ENCODE data around the gene ADD2. TPM values are rescaled to one million over a fixed set of nuclear protein-coding genes. Genes with fewer than 3 reads are reported as not detected.
"Not testable (repeated sequence)": the region's sequence is repeated elsewhere in the genome, so short reads cannot be mapped to it uniquely, and the experiment has no call there.

ADD2 gene
- total RNA-seq, 1 experiment from 2014 or later = 124 TPM

DNA sequence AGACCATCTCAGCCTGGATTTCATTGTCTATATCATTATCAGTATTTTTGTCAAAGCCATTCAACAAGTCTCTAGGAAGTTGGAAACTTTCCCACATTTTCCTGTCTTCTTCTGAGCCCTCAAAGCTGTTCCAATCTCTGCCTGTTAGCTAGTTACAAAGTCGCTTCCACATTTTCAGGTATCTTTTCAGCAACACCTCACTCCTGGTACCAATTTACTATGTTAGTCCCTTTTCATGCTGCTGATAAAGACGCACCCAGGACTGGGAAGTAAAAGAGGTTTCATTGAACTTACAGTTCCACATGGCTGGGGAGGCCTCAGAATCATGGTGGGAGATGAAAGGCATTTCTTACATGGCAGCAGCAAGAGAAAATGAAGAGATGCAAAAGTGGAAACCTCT is 31.7 kb upstream of the ADD2 start:
- H3K4me3 Mint-ChIP-seq = no peak overlapping the region
- no CpG with 5 or more reads among the region's 2 CpGs for WGBS (ENCODE audit: extremely low coverage, insufficient read length, low lambda C conversion rate)

GRCh38 chr2:70797996-70798395 is 30.0 kb upstream of the ADD2 start:
- H4K8ac ChIP-seq (replicated peaks; ENCODE audit: insufficient read length, low read depth, low read length); H2AK5ac ChIP-seq (ENCODE audit: insufficient read length, low read length); H2BK12ac ChIP-seq (ENCODE audit: insufficient read length, low read depth, low read length); H3K4me2 ChIP-seq (ENCODE audit: insufficient read depth, insufficient read length, low read length); H3K27ac Mint-ChIP-seq; H4K20me1 ChIP-seq (ENCODE audit: control insufficient read depth, insufficient read depth, insufficient read length); H2AFZ ChIP-seq (ENCODE audit: low read length); H3K4me1 ChIP-seq (ENCODE audit: insufficient read depth, low read length); H2BK5ac ChIP-seq (ENCODE audit: insufficient read length, low read length); H3K9me3 ChIP-seq (ENCODE audit: control insufficient read depth, low read depth, low read length); H4K91ac ChIP-seq (ENCODE audit: insufficient read length, low read depth, low read length); H3K14ac ChIP-seq (ENCODE audit: insufficient read depth, low read length); H3T11ph ChIP-seq (ENCODE audit: low read length); H3K79me2 ChIP-seq (ENCODE audit: insufficient read depth, low read length); H3K4ac ChIP-seq (ENCODE audit: low read depth, low read length); H2BK20ac ChIP-seq (ENCODE audit: low read depth, low read length, poor library complexity, severe bottlenecking); H3K23me2 ChIP-seq (ENCODE audit: insufficient read length, low read depth, low read length, poor library complexity, severe bottlenecking); H3K79me1 ChIP-seq (ENCODE audit: insufficient read depth, low read depth, low read length, poor library complexity, severe bottlenecking); H3K27ac ChIP-seq (ENCODE audit: insufficient read length, low read depth, low read length); H3K36me3 Mint-ChIP-seq (ENCODE audit: insufficient read depth in 1 of 3, low read depth in 3 of 3); H3K9ac ChIP-seq (ENCODE audit: extremely low read depth, insufficient read length, low read length); H2BK15ac ChIP-seq (ENCODE audit: low read depth, low read length); H3K4me3 Mint-ChIP-seq; H3K18ac ChIP-seq (ENCODE audit: insufficient read length, low read depth, low read length); H2BK120ac ChIP-seq (ENCODE audit: low read depth, low read length, poor library complexity, severe bottlenecking); DNase-seq; H3K27me3 ChIP-seq (ENCODE audit: insufficient read depth, low read length); H4K5ac ChIP-seq (ENCODE audit: insufficient read length, low read depth, low read length); H3K23ac ChIP-seq (ENCODE audit: insufficient read length, low read depth, low read length); H3K56ac ChIP-seq (ENCODE audit: insufficient read length, low read depth, low read length): not testable (repeated sequence)
- no CpG with 5 or more reads among the region's 3 CpGs for WGBS (ENCODE audit: extremely low coverage, insufficient read length, low lambda C conversion rate)
- Mint-ChIP-seq H3K9me3 (peaks cover 9 to 17% of the 10 kb centered on the region in 2 experiments), H3K4me1 (peaks cover 8 to 13% of the 10 kb centered on the region in 2 experiments), H3K27me3 (ENCODE audit: low read depth) (peaks cover 96% of the 10 kb centered on the region)

More for the DNA sequence above, 31.7 kb upstream of the ADD2 start:
- Histone ChIP-seq H4K5ac (ENCODE audit: insufficient read length, low read depth, low read length) (no peak overlapping the region), H3K79me1 (ENCODE audit: insufficient read depth, low read depth, low read length, poor library complexity, severe bottlenecking) (no peaks in the 10 kb centered on the region), H4K8ac (replicated peaks; ENCODE audit: insufficient read length, low read depth, low read length) (no peak overlapping the region), H3K4me1 (ENCODE audit: insufficient read depth, low read length) (no peaks in the 10 kb centered on the region), H2BK15ac (ENCODE audit: low read depth, low read length) (no peak overlapping the region), H3K27me3 (ENCODE audit: insufficient read depth, low read length) (no peaks in the 10 kb centered on the region; the same call in 1 of the 2 replicates), H3K18ac (ENCODE audit: insufficient read length, low read depth, low read length) (no peak overlapping the region), H3K4me2 (ENCODE audit: insufficient read depth, insufficient read length, low read length) (no peak overlapping the region), H2AFZ (ENCODE audit: low read length) (no peak overlapping the region), H4K20me1 (ENCODE audit: control insufficient read depth, insufficient read depth, insufficient read length) (peaks cover 2% of the 10 kb centered on the region), H3K27ac (ENCODE audit: insufficient read length, low read depth, low read length) (no peak overlapping the region), H3K23me2 (ENCODE audit: insufficient read length, low read depth, low read length, poor library complexity, severe bottlenecking) (no peaks in the 10 kb centered on the region), H3K4ac (ENCODE audit: low read depth, low read length) (no peak overlapping the region), H3K9me3 (ENCODE audit: control insufficient read depth, low read depth, low read length) (no peaks in the 10 kb centered on the region), H2AK5ac (ENCODE audit: insufficient read length, low read length) (no peak overlapping the region), H4K91ac (ENCODE audit: insufficient read length, low read depth, low read length) (no peak overlapping the region), H3K56ac (ENCODE audit: insufficient read length, low read depth, low read length) (no peak overlapping the region), H2BK20ac (ENCODE audit: low read depth, low read length, poor library complexity, severe bottlenecking) (no peak overlapping the region), H2BK12ac (ENCODE audit: insufficient read length, low read depth, low read length) (no peak overlapping the region), H2BK120ac (ENCODE audit: low read depth, low read length, poor library complexity, severe bottlenecking) (no peak overlapping the region), H3K9ac (ENCODE audit: extremely low read depth, insufficient read length, low read length) (no peak overlapping the region), H3T11ph (ENCODE audit: low read length) (no peak overlapping the region), H3K79me2 (ENCODE audit: insufficient read depth, low read length) (no peaks in the 10 kb centered on the region), H2BK5ac (ENCODE audit: insufficient read length, low read length) (no peak overlapping the region), H3K23ac (ENCODE audit: insufficient read length, low read depth, low read length) (no peak overlapping the region), H3K14ac (ENCODE audit: insufficient read depth, low read length) (no peak overlapping the region)
- H3K27ac Mint-ChIP-seq = no peak overlapping the region
- peaks cover 11 to 17% of the 10 kb centered on the region in 2 experiments for H3K9me3 Mint-ChIP-seq
- H3K27me3 Mint-ChIP-seq (ENCODE audit: low read depth) = peaks cover 90% of the 10 kb centered on the region
- DNase-seq = no peak
- TF ChIP-seq, protein P1, sequence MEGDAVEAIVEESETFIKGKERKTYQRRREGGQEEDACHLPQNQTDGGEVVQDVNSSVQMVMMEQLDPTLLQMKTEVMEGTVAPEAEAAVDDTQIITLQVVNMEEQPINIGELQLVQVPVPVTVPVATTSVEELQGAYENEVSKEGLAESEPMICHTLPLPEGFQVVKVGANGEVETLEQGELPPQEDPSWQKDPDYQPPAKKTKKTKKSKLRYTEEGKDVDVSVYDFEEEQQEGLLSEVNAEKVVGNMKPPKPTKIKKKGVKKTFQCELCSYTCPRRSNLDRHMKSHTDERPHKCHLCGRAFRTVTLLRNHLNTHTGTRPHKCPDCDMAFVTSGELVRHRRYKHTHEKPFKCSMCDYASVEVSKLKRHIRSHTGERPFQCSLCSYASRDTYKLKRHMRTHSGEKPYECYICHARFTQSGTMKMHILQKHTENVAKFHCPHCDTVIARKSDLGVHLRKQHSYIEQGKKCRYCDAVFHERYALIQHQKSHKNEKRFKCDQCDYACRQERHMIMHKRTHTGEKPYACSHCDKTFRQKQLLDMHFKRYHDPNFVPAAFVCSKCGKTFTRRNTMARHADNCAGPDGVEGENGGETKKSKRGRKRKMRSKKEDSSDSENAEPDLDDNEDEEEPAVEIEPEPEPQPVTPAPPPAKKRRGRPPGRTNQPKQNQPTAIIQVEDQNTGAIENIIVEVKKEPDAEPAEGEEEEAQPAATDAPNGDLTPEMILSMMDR (conservative IDR thresholded peaks at IDR 0.05) = no peak
- peaks cover 8 to 13% of the 10 kb centered on the region in 2 experiments for H3K4me1 Mint-ChIP-seq
- H3K36me3 Mint-ChIP-seq (ENCODE audit: insufficient read depth in 1 of 3, low read depth in 3 of 3) = peaks cover 7 to 9% (median 8%) of the 10 kb centered on the region in 3 experiments; a peak in 6 of 7 replicates

All from H9 (cell line).